Measurements from ENCODE around the gene PCGF5.
"Not testable (repeated sequence)": the region's sequence is repeated elsewhere in the genome, so short reads cannot be mapped to it uniquely, and the experiment has no call there.

PCGF5 gene

DNA sequence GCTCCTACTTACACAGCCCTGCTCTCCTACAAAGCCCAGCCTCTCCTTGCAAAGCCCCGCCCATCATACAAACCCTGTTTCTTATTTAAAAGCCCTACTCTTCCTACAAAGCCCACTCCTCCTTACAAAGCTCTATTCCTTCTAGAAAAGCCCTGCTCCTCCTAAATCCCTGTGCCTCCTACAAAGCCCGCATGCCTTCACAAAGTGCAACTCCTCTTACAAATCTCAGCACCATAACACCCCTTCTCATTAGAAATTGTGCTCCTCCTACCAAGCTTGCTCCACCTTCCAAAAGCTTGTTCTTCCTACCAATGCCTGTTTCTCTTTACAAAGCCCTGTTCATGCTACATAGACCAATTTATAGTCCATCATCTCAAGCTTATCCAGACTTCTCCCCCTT, 66.1 kb downstream of the PCGF5 start:
- DNase-seq (ENCODE audit: low spot score), result no peak

DNA sequence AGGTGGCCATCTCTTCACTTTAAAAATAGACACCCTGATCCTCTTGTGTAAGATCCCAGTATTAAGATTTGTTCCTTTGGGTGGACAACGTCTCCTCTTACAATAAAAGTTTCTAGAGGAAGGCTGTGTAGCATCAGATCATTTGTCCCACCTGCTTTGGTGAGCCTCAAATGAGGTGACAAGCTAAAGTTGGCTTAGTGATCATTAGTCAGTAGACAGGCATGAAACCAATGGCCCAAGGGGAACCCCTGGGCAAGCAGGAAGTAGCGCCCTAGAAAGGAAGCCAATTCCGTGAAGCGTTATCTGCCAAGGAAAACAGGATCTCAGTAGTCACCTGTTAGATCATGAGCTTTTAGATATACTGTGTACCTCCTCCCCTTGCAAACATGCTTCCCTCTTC, 66.8 kb downstream of the PCGF5 start:
- DNase-seq (ENCODE audit: low spot score), result no peak

DNA sequence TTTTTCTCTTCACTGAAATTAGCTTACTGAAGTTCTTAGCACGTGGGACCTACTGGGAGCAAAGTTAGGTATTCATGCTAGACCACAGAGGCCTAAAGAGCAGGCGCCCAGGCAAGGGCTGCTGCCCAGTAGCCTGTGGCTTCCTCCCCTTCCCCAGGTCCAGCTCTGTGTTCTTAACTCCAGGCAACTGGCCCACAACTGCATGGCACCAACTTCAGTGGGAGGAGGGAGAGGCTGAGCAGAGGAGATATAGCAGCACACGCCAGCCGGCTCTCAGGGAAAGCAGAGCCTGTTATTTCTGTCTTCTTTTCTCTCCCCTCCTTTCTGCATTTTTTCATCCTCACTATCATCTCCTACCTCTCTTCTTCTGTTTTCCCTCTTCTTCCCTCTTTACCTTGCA, 67.4 kb downstream of the PCGF5 start:
- no peak for DNase-seq (ENCODE audit: low spot score)

DNA sequence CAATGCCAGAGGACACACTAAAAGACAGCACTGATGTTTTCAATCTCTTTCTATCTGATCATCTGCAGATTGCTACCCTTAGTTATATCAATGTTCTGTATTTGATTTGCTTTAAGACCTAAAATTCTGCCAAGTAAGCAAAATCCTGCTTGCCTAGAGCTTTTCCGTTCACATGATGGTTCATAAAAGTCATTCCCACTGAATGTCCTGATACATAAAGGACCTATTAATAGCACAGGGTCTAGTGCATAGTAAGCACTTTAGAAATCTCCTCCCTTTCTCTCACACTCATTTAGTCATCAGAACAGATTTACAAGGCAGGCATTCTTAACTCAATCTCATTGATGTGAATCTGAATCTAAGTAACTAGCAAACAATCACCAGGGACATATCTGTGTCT, 68.8 kb downstream of the PCGF5 start:
- DNase-seq (ENCODE audit: low spot score), result no peak

DNA sequence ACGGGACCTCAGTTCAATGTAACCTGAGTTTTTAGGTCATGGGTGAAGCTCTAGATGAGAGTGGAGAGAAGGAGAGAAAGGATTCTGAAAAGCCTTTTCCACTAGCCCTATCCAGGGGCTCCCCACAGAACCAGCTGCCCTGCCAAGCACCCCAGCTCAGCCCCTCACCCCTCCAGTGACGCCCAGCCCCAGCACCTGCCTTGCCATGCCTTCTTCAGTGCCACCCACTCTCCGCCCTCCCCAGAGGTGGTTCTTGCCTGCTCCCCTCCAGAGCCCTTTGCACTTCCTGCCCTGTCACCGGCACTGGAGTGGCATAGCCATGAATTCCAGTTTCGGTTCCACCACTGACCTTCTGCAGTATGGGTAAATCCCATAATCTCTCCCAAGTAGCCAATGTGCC, 70.1 kb downstream of the PCGF5 start:
- no peak for DNase-seq (ENCODE audit: low spot score)

DNA sequence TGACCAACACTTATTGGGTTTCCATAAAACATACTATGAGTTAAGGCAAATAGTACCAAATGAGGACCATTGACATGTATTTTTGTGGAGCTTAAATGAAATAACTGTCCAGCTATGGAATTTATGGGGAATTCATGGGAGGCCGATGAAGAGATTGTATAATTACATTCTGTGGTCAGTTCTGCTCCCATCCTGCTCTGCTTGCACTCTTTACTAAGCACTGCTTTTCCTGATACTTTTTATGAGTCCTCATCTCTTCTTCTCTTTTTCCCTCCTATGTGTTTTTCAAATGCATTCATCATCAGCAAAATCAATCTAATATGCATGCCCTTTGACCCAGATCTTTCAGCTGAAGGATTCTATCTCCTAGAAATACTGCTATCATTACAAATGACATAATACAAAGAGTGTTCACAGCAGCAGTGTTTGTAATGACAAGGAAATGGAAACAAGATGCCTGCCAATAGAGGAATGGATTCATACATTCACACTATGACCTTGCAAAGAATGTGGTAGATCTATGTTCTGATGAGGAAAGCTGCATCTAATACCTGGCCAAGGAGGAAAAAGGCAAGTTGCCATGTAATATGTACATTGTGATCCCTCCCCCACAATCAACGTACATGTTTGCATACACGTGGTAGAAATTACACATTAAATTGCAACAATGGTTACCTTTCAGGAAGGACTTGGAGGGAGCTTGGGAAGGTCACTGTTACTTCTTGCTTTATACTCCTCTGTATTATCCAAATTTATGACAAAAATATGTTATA, 73.9 kb downstream of the PCGF5 start:
- DNase-seq (ENCODE audit: low spot score), result no peak

DNA sequence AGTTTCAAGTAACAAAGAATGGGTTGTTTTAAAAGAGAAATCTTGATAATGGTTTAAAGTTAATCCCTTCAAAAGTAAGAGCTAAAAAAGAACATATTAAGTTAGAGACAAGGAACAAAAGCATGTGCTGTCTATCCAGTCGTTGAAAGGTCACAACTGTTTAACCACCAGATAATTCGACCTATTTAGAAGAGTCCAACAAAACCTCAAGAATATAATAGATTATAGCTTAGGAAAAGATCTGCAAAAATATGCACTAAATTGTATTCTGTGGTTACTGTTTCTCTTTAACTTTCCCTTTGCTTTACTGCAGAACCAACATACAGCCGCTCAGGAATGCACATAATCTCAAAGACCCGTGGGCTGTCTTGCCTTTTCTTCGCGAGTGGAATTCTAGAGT, 74.9 kb downstream of the PCGF5 start:
- DNase-seq (ENCODE audit: low spot score), result no peak

DNA sequence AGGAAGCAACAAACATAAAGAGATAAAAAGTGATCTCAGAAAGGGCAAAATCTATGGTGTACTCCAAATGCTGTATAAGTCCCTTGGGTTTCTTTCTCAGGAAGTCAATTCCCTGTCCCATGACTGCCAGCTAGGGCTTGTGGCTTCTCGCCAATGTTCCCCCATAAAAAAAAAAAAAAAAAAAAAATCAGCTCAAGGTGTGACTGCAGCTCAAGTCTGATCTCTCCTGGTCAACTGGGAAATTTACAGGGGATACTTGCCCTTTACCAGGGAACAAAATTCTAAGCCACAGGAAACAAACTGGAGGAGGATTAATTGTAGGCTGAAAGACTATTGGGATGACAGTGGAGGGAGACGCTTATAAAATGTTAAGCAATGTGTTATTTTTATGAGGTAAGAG, 76.0 kb downstream of the PCGF5 start:
- peak; percentile 27 for DNase-seq (ENCODE audit: low spot score)

DNA sequence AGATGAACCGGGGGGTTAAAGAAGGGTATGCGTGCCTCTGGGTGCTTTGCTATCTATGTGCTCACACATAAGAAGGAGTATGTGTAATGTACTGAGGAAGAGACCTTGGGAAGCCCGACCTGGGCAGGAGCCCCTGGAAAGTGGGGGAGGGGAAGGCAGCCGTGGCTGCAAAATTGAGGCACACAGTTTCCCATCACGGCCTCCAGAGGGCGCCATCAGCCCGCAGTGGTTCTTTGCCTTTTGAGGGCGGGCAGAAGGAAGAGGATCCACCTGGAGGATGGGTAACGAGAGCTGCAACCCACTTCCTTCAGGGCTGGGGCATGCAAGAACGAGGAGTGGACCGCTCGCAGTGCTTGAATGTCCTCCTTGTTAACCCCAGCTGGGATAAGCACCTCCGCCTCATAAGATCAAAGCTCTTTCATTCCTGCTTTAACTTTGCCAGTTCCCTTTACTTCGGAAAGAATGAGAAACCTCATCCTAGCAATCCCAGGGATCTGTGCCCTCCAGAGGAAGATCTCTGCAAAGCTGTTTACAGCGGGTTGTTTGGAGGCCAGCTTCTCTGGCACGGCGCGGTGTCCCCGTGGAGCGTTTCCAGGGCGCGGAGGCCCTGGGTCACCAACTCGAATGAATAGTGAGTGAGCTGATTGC, 77.9 kb downstream of the PCGF5 start:
- peak; percentile 89 for DNase-seq (ENCODE audit: low spot score)

DNA sequence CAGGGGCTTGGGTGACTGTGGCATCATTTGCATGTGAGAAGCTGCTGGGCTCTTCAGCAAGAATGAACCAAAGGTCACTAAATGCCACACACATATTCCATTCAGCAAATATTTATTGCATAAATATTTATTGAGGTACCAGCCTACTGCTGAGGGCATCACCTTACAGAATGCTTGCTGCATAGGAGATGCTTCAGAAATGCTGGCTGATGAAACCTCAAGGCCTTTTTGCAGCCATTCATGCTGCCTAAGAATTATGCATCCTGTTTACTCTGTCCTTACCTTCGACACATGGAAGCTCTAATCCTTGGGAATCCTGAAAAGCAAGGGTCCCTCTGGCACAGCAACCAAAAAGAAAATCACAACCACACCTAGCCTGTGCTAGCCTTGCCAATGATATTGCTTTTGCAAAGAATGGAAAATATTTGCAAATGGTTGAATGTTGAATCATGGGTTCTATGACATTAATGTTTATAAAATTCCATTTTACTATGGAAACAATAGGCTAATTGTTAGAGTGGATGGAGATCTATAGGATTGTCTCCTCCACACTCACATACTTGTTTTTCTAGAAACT, 79.6 kb downstream of the PCGF5 start:
- no peak for DNase-seq (ENCODE audit: low spot score)

DNA sequence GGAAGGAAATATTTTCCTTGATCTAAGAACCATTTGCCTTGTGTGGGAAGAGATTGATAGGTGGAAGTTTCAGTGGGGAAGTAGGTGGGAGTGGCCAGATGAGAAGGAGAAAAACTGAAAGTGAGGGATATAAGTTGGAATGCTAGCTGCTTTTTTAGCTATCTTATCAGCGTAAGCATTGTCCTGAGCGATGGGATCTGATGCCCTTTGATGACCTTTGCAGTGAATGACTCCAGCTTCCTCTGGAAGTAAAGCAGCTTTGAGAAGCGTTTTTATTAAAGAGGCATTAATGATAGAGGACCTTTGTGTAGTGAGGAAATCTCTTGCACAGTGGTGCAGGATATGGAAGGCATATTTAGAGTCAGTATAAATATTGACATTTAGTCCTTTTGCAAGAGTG, 82.5 kb downstream of the PCGF5 start:
- not testable (repeated sequence) for DNase-seq (ENCODE audit: low spot score)

DNA sequence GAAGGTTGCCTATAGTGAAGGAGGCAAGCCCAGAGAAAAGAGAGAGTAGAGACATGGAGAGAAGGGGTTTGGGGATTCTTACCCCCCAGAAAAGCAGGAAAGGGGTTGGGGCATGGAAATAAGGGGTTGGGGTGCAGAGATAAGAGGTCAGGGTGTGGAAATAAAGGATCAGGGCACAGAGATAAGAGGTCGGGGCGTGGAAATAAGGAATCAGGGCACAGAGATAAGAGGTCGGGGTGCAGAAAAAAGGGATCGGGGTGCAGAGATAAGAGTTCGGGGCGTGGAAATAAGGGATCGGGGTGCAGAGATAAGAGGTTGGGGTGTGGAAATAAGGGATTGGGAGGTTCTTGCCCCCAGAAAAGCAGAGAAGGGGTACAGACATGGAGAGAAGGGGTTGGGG, 85.5 kb downstream of the PCGF5 start:
- DNase-seq (ENCODE audit: low spot score), result not testable (repeated sequence)

DNA sequence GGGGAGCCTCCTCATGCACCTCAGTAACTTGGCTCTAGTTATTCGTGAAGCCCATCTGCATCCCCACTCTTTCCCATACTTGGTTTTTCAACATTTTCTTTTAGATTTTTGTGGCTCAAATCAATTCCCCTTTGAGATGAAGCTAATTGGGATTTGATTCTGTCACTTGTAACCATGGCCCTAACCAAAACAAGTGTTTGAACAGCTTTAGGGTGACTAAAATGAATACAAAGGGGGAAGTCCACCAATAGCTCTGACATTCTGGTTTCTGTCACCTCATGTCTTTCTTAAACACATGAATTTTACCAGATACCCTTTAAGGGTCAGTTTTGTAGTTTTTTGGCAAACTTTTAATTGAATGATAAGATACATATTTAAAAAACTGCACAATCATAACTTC, 87.0 kb downstream of the PCGF5 start:
- DNase-seq (ENCODE audit: low spot score), result no peak

DNA sequence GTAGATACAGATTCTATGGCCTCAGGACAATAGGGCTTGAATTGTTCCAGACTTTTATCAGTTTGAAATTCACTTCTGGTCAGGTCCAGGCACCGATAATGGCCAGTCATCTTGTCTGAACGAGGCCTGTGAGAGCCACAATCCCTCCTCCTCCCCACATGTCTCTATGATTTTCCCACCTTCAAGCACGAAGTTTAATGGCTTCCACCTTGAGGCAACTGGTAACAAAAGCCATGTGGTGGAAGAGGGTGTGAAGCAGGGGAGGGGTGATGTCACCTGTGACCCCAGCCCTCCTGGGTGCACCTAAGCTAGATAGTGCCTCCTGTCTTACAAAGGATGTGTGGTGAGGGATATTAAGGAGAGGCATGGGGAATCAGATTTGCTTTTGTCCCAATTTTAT, 89.2 kb downstream of the PCGF5 start:
- DNase-seq (ENCODE audit: low spot score), result no peak

DNA sequence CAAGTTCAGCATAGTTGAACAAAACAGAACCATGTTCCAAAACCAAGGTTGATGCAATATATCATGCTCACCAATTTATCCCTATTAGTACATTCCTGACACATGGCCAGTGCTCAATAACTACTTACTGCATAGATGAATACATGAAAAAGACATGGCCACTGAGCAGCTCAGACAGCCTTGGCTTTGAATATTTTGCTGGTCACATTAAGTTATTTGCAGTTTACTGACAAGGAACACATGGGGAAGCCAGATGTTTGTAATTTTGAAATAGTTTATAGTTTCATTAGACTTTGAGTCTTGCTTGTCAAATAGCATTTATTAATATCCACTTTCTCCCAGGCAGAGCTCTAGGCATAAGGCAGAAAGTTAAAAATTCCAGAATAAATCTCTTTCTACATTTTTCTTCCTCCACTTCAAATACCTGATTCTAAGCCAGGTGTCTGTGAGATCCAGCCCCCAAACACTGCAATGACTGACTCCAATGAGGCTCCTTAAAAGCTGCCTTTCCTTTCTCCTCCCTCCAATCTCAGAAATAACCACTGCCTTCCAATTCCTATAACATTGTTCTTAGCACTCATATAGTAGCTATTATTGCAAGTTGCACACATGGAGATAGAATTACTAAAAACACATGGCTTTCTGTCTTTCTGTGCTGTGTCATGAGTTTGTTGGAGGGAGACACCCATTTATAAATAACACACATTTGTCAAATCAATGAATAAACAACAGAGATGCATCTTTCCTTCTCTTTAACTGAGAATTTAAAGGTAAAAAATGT, 91.3 kb downstream of the PCGF5 start:
- no peak for DNase-seq (ENCODE audit: low spot score)

DNA sequence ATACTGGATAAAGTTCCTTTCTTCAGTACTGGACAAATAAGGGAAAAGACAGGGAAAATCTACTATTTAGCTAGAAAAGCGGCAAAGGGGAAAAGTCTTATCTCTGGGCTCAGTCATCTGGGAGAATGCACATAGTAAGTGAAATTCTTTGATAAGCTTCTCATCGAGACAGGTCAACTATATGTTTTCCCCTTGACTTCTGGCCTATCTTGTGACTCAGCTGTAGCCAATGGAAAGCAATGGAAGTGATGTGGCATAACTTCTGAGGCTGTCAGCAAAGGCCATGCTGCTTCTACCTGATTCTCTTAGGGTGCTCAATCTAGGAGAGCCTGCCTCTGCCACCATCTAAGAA, 91.9 kb downstream of the PCGF5 start:
- DNase-seq (ENCODE audit: low spot score), result no peak

DNA sequence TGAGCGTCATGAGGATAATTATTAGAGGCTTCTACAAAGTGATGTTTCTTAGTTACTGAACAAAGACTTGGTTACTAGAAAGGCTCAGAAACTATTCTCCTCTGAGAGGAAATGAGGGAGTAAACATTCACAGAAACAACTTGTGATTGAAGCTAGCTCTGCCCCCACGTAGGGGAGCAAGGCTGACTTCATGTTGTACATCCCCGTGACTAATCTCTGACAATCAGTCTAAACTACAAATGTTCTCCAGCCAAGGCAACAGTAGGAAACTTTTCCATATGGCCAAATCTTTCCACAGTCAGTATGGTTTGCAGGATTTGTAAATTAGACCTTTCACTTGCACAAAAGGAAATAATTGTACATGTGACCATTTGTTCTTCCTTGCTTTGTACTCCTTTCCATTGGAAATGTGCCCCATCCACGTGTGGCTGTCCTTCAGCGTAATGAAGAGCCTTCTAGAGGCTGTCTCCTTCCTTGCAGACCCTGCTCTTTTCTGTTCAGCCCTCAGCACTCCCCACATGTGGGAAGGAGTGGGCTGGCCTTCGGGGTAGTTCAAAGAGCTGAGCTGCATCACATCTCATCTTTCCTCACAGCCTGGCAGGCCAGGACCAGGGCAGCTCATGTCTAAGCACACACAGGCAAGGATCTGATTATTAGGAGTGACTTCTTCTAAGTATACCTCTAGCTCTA, 93.5 kb downstream of the PCGF5 start:
- DNase-seq (ENCODE audit: low spot score), result no peak

DNA sequence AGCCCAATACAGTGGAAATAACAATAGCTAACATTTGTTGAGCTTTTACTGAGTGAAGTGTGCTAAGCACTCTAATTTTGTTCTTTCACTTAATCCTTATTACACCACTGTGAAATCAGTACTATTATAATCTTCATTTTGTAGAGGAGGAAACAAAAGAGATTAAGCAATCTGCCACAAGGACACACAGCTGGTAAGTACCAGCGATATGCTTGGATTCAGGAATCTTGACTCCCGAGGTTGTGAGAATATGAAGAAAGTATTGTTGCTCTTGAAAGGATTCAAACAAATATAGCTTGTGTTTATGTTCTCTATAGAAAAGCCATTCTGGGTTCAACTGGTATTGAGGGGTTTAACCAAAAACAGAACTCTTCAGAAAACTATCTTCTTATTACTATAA, 96.0 kb downstream of the PCGF5 start:
- DNase-seq (ENCODE audit: low spot score), result no peak

DNA sequence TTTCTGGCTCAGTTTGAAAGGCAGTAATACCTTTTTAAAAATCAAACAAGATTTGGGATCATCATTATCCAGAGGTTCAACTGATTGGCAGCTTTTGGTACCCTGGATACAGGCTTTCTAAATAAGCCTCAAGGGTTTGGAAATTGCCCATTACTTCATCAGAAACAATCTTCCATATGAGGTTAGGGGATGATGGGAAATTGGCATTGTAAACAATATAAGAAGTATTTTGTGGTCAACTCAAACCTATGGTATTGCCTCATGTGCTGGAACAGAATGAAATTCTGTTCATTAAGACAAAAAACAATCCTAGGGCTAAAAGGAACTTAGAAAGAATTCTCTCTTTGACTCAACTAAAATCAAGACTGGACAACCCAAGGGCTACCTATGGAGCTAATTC, 97.1 kb downstream of the PCGF5 start:
- no peak for DNase-seq (ENCODE audit: low spot score)

DNA sequence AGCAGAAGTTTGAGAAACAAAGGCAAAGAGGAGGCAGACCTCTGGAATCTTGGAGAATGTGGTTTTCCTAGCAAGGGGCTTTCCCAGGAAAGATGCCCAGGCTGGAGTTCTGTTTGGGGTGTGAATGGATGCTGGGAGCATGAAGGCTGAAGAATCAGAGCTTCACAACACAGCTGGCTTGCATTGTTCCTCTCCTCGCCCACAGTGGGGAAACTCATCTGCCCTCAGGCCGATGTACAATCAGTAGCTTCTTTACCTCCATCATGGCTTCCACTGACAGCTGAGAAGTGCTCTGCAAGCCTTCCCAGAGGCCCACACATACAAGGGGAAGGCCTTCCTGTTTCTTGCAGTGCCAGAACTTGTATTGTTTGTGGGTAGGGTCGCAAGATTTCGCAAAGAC, 98.9 kb downstream of the PCGF5 start:
- no peak for DNase-seq (ENCODE audit: low spot score)

DNA sequence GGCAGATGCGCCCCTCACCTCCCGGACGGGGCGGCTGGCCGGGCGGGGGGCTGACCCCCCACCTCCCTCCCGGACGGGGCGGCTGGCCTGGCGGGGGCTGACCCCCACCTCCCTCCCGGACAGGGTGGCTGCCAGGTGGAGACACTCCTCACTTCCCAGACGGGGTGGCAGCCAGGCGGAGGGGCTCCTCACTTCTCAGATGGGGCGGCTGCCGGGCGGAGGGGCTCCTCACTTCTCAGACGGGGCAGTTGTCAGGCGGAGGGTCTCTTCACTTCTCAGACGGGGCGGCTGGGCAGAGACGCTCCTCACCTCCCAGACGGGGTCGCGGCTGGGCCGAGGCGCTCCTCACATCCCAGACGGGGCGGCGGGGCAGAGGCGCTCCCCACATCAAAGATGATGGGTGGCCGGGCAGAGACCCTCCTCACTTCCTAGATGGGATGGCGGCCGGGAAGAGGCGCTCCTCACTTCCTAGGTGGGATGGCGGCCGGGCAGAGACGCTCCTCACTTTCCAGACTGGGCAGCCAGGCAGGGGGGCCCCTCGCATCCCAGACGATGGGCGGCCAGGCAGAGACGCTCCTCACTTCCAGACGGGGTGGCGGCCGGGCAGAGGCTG, 102.9 kb downstream of the PCGF5 start:
- not testable (repeated sequence) for DNase-seq (ENCODE audit: low spot score)

Measured in NAMALWA (cell line).